ENCODE data around the gene TJP1. TPM values are rescaled to one million over a fixed set of nuclear protein-coding genes. Genes with fewer than 3 reads are reported as not detected.

TJP1 gene
- total and polyA plus RNA-seq, 8 donors = 14.7 to 80.0 (median 39.0) TPM

DNA sequence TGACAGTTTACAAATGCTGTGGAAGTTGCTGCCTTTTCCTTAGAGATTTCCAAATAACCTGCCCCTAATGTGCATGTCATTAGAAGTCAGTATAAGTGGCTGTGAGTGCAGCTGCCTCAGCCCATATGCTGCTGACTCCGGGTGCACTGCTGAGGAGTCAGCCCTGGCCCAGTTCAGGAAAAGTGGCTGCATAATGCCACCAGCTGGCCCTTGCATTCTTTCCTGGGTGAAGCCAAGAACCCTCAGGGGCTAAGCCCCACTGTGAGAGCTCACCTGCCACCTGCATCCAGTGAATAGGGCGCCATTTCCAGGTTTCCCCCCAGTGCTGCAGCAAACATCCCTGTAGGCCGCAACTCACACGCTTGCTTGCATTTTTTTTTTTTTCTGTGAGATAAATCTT lies 139.9 kb downstream of the TJP1 start:
- TF ChIP-seq CTCF (IDR thresholded peaks at IDR 0.05) = no peak
- intact Hi-C loops (cut with DNase I) = no loop called here
- H3K36me3 ChIP-seq = no peaks in the 10 kb centered on the region
- H3K4me1 ChIP-seq = peaks cover 7 to 17% (median 11%) of the 10 kb centered on the region in 3 donors
- DNase-seq (peak in 1 of 6 donors; percentile 38), FAIRE-seq (no peak), ATAC-seq (no peak)
- H3K27me3 ChIP-seq = no peaks in the 10 kb centered on the region
- H3K27ac ChIP-seq = no peak overlapping the region
- WGBS, 2 donors = 92 to 97% methylated on average over 4 of the region's 4 CpGs
- no peak overlapping the region for H3K4me3 ChIP-seq
- no peaks in the 10 kb centered on the region for H3K9me3 ChIP-seq

DNA sequence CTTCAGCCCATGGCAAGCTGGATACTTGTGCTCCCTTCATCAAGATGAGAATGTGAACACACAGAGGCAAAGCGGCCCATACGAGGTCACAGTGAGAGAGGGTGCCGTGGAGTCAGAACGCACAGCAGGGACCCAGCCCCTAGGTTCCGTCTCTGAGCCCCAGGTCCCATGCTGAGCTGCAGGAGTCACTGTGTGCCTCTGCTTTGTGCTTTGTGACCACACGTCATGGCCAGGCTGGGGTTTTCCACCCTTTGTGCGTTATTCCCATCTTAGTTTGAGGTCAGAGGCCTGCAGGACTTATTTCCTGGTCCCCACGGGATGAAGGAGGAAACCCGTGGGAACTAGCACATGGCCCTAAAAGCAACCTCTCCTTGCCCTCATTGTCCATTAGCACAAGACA lies 140.3 kb downstream of the TJP1 start:
- Histone ChIP-seq H3K36me3 (no peaks in the 10 kb centered on the region), H3K4me1 (peaks cover 4 to 17% (median 6%) of the 10 kb centered on the region in 3 donors), H3K9me3 (no peaks in the 10 kb centered on the region), H3K27ac (no peak overlapping the region), H3K27me3 (no peaks in the 10 kb centered on the region), H3K4me3 (no peak overlapping the region)
- WGBS, 2 donors = 83 to 88% methylated on average over 9 of the region's 9 CpGs
- ATAC-seq (no peak), FAIRE-seq (no peak), DNase-seq (peak in 1 of 6 donors; percentile 19)
- intact Hi-C loops (cut with DNase I) = no loop called here
- no peak for TF ChIP-seq CTCF (IDR thresholded peaks at IDR 0.05)

DNA sequence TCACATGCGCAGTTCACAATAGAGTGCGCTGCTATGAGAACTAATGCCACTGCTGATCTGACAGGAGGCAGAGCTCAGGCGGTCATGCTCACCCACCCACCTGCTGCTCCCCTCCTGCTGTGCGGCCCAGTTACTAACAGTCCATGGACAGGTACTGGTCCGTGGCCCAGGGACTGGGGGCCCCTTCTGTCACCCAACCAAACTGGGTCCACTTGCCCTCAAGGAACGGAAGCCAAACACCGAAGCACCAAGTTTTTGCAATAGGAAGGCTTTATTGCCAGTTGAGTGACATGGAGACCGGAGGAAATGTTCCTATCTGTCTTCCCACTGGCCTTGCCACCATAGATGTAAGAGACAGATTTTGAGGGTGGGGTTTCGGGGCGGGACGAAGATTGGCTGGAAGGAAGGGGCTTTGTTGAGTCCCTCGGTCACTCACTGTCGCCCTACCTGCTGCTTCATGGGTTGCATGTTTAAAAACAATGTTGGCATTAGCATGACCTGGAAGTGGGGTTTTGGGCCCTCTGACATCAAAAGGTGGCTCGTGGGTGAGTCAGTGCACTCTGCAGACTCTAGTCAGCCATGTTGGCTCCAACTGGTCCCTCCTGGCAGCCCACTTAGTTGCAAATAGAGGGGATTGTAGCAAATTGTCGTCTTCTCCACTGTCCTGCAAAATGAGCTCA lies 141.0 kb downstream of the TJP1 start:
- H3K27ac ChIP-seq = no peak overlapping the region

DNA sequence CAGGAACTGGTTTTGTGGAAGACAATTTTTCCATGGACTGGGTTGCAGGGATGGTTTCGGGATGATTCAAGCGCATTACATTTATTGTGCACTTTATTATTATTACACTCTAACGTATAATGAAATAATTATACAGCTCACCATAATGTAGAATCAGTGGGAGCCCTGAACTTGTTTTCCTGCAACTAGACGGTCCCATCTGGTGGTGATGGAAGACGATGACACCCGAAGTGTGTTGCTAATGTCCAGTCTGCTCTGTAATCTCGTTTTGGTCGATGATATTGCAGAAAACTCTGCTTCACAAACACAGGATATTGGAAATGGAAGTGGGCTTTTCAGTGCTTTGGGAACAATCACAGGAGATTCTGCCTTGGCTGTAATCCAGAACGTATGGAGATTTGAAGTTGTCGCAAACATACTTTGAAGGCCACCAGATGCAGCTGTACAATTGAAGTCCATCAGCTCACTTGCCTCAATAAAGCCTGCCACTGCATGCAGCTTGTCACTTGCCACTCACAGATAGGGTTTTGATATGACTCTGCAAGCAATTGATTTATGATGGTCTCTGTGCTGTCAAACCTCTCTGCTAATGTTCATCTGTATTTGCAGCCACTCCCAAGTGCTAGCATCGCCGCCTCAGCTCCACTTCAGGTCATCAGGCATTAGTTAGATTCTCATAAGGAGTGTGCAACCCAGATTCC lies 141.7 kb downstream of the TJP1 start:
- intact Hi-C loops (cut with DNase I) = no loop called here
- ATAC-seq = no peak
- 80 to 82% methylated on average over 12 of the region's 12 CpGs for WGBS, 2 donors
- no peaks in the 10 kb centered on the region for H3K27me3 ChIP-seq
- FAIRE-seq = no peak
- H3K4me3 ChIP-seq = no peak overlapping the region
- no peaks in the 10 kb centered on the region for H3K36me3 ChIP-seq
- peaks cover 0 to 4% (median 2%) of the 10 kb centered on the region in 3 donors for H3K4me1 ChIP-seq
- DNase-seq = no peak
- no peak overlapping the region for H3K27ac ChIP-seq
- TF ChIP-seq CTCF (IDR thresholded peaks at IDR 0.05) = no peak
- no peaks in the 10 kb centered on the region for H3K9me3 ChIP-seq

More for the DNA sequence above, 141.0 kb downstream of the TJP1 start:
- DNase-seq (peak in 1 of 6 donors; percentile 34), ATAC-seq (no peak), FAIRE-seq (no peak)
- 92 to 95% methylated on average over 15 of the region's 15 CpGs for WGBS, 2 donors
- intact Hi-C loops (cut with DNase I) = no loop called here
- no peak for TF ChIP-seq CTCF (IDR thresholded peaks at IDR 0.05)
- Histone ChIP-seq H3K36me3 (no peaks in the 10 kb centered on the region), H3K27me3 (no peaks in the 10 kb centered on the region), H3K4me1 (peaks cover 4 to 11% (median 6%) of the 10 kb centered on the region in 3 donors), H3K4me3 (no peak overlapping the region), H3K9me3 (no peaks in the 10 kb centered on the region)
